Osteocyte (in vitro differentiated cells): ENCODE results near the gene PAPSS1. TPM values are rescaled to one million over a fixed set of nuclear protein-coding genes. Genes with fewer than 3 reads are reported as not detected.

ENCODE experiments used
- DNase-seq: peaks from one replicate; pipeline ENCODE4 v3.0.0; 2021; ENCODE audit warnings: mixed read lengths; ENCODE audit not compliant: unreplicated experiment; ENCODE audit errors: extremely low spot score
- H3K27ac Mint-ChIP-seq: one replicate; pipeline ENCODE4 v1.8.0; 2021; ENCODE audit warnings: mild to moderate bottlenecking, mixed read lengths; ENCODE audit not compliant: unreplicated experiment
- H3K27me3 Mint-ChIP-seq: one replicate; pipeline ENCODE4 v1.8.0; 2021; ENCODE audit warnings: mixed read lengths; ENCODE audit not compliant: unreplicated experiment
- H3K36me3 Mint-ChIP-seq: one replicate; pipeline ENCODE4 v1.8.0; 2021; ENCODE audit warnings: mixed read lengths; ENCODE audit not compliant: unreplicated experiment
- H3K4me1 Mint-ChIP-seq: one replicate; pipeline ENCODE4 v1.8.0; 2021; ENCODE audit warnings: mixed read lengths; ENCODE audit not compliant: unreplicated experiment
- H3K4me3 Mint-ChIP-seq: one replicate; pipeline ENCODE4 v1.8.0; 2021; ENCODE audit warnings: mild to moderate bottlenecking, moderate library complexity, mixed read lengths; ENCODE audit not compliant: unreplicated experiment
- H3K9me3 Mint-ChIP-seq: one replicate; pipeline ENCODE4 v1.8.0; 2021; ENCODE audit warnings: mixed read lengths; ENCODE audit not compliant: unreplicated experiment
- CTCF ChIP-seq: fragments of 200-600 bp; sonication (generic); IDR thresholded peaks from 2 replicates; pipeline ENCODE4 v1.5.0; 2021; ENCODE audit warnings: antibody characterized with exemption, mild to moderate bottlenecking, moderate library complexity
- total RNA-seq: library from RNA; stranded (reverse); gene quantifications from 2 replicates; pipeline ENCODE4 v1.2.1, GENCODE V29; 2021

The PAPSS1 gene
- total RNA-seq, 1 donor from 2014 or later = 82.6 TPM

- Mint-ChIP-seq H3K27ac (peak overlapping the region; percentile 86), H3K4me3 (no peak overlapping the region), H3K36me3 (no peaks in the 10 kb centered on the region), H3K9me3 (no peaks in the 10 kb centered on the region), H3K4me1 (peaks cover 43% of the 10 kb centered on the region), H3K27me3 (no peaks in the 10 kb centered on the region)
- TF ChIP-seq CTCF = no peak
- no peak for DNase-seq
Observed at GRCh38 chr4:107600983-107601382, 119.1 kb downstream of the PAPSS1 start.

GRCh38 chr4:107600436-107600835 is 119.6 kb downstream of the PAPSS1 start:
- no peaks in the 10 kb centered on the region for H3K27me3 Mint-ChIP-seq
- DNase-seq = no peak
- peaks cover 43% of the 10 kb centered on the region for H3K4me1 Mint-ChIP-seq
- peak overlapping the region; percentile 86 for H3K27ac Mint-ChIP-seq
- no peak for TF ChIP-seq CTCF
- H3K4me3 Mint-ChIP-seq = no peak overlapping the region
- H3K9me3 Mint-ChIP-seq = no peaks in the 10 kb centered on the region
- H3K36me3 Mint-ChIP-seq = no peaks in the 10 kb centered on the region

GRCh38 chr4:107599841-107600240 is 120.2 kb downstream of the PAPSS1 start:
- Mint-ChIP-seq H3K4me1 (peaks cover 46% of the 10 kb centered on the region), H3K27me3 (no peaks in the 10 kb centered on the region), H3K36me3 (no peaks in the 10 kb centered on the region), H3K27ac (peak overlapping the region; percentile 86), H3K4me3 (no peak overlapping the region), H3K9me3 (no peaks in the 10 kb centered on the region)
- no peak for DNase-seq
- TF ChIP-seq CTCF = no peak

GRCh38 chr4:107593230-107593629 is 126.8 kb downstream of the PAPSS1 start:
- Mint-ChIP-seq H3K9me3 (peaks cover 30% of the 10 kb centered on the region), H3K36me3 (peaks cover 2% of the 10 kb centered on the region)
- no peak for DNase-seq

GRCh38 chr4:107592519-107592918 is 127.5 kb downstream of the PAPSS1 start:
- Mint-ChIP-seq H3K9me3 (peaks cover 30% of the 10 kb centered on the region), H3K27me3 (no peaks in the 10 kb centered on the region), H3K4me3 (no peak overlapping the region), H3K36me3 (peaks cover 2% of the 10 kb centered on the region), H3K27ac (no peak overlapping the region), H3K4me1 (peaks cover 4% of the 10 kb centered on the region)
- TF ChIP-seq CTCF = no peak
- no peak for DNase-seq

More at GRCh38 chr4:107593230-107593629, 126.8 kb downstream of the PAPSS1 start:
- no peak overlapping the region for H3K4me3 Mint-ChIP-seq
- TF ChIP-seq CTCF = no peak
- peaks cover 4% of the 10 kb centered on the region for H3K4me1 Mint-ChIP-seq
- no peak overlapping the region for H3K27ac Mint-ChIP-seq
- H3K27me3 Mint-ChIP-seq = no peaks in the 10 kb centered on the region
